GM18502 (cell line): ENCODE data around the gene SNED1.

ENCODE experiments used
- ATAC-seq: cut with Tn5 transposase; IDR thresholded peaks from one replicate; pipeline ENCODE4 v1.9.1; 2021; ENCODE audit warnings: mild to moderate bottlenecking; ENCODE audit not compliant: unreplicated experiment, poor library complexity

The SNED1 gene

DNA sequence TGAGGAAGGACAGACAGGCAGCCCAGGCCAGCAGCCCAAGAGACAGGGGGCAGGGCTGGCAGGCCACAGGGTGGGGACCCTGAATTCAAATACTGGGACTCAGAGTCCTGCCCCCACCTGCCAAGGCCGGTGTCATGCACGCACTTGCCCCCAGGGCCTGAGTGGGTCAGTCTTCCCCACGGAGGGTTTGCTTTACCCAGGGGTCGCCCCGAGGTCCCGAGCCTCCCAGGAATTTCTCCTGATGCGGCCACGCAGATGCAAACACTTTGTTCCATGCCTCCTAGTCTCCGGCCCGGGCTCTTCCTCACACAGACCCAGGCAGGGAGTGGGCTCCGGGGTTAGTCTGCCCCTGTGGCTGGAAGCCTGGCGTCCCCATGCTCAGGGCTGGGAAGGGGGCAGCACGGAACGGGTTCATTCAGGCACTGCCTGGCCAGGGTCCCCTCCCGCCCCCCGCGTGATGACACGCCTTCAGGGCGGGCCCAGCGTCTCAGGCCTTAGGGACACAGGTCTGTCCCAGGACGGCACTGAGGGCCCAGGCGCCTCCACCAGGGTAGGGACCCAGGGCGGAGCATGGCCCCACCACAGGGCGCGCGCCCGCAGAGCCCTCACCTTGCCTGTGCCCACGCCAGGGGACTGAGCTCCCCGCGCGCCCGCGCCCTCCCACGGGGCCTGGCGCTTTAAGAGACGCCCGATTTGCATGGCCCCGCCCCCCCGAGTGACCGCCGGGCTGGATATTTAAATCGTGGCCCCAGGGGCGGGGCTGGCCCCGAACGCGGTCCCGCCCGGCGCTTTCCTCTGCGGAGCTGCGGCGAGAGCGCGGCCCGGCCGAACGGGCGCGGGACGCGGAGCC, at the start of gene SNED1:
TSS of gene SNED1 (plus strand) at position 763 of the 850 bp plus-strand sequence. CDS start 220 bp downstream, outside the sequence.
- no peak for ATAC-seq

DNA sequence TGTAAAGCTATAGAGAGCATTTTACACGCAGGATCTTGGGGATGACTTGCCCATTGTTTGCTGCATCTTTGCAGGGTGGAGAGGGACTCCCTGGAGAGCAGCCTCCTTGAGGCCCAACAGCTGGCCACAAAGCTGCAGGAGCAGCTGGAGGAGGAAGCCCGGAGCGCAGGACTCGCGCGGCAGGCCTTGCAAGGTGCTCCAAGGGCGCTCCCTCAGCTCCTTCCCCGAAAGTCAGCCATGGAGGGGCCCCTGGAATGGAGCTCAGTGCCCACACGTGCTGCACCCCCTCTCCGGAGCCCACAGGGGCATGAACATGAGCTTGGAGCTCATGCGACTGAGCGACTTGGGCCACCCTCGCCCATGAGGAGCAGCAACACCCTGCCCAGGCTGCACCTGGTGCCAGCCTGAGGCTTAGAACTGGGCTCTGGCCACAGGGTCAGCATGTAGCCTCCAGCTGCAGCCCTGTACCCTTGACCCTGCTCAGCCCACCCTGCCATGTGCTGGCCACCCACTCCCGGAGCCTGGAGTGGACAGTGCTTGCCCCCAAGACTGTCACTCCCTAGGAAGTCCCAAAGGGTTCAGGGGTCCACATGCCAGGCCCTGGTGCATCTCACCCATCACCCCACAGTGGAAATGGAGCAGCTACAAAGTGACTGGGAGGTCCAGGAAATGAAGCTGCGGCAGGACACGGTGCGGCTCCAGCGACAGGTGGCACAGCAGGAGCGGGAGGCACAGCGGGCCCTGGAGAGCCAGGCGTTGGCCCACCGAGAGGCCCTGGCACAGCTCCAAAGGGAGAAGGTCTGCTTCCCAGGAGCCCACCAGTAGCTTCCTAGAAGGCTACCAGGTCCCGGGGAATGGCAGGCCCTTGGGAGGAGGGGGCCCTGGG, 49.3 kb upstream of the SNED1 start:
- ATAC-seq = no peak

DNA sequence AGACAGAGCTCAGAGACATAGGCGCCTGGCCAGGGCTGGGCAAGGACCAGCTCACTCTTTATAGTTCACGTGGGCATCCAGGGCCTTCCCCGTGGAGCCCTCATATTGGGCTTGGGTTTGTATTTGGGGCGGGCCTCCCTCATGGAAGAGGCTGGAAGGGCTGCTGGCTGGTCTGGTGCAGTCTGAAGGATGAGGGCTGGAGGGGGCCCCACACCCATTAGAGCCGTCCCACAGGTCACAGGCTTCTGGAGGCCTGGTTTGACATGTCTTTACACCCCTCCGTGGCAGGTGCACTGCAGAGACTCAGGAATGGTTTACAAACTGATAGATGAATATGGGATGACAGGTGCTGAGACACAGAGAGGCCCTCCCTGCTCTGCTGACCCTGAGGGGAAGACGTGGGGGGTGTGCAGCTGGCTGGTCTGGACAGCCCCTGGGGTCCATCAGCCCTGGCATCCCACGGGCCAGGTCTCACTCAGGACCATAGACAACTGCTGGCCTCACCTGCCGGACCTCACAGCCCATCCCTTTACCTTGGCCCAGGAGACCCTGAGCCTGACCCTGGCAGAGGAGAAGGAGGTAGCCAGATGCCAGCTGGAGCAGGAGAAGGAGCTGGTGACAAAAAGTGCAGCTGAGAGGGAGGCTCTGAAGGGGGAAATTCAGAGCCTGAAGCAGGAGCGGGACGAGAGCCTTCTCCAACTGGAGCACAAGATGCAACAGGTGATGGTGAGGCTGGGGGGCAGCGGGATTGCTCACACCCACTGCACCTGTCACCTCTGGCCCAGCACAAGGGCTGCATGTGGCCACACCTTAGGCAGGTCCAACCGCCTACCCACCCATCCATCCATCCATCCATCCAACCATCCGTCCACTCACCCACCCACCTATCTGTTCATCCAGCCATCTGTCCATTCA, 48.4 kb upstream of the SNED1 start:
- ATAC-seq = no peak

DNA sequence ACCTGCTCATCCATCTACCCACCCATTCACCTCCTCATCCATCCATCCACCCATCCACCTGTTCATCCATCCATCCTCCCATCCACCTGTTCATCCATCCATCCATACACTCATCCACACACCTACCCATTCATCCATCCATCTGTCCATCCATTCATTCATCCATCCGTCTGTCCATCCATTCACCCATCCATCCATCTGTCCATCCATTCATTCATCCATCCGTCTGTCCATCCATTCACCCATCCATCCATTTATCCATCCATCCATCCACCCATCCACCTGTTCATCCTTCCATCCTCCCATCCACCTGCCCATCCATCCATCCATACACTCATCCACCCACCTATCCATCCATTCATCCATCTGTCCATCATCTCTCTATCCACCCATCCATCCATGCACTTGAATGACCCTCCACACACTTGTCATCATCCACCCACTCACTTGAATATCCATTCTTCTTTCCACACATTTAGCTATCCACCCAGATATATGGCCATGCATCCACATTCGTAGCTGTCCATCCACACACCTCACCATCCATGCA, 47.3 kb upstream of the SNED1 start:
- no peak for ATAC-seq

DNA sequence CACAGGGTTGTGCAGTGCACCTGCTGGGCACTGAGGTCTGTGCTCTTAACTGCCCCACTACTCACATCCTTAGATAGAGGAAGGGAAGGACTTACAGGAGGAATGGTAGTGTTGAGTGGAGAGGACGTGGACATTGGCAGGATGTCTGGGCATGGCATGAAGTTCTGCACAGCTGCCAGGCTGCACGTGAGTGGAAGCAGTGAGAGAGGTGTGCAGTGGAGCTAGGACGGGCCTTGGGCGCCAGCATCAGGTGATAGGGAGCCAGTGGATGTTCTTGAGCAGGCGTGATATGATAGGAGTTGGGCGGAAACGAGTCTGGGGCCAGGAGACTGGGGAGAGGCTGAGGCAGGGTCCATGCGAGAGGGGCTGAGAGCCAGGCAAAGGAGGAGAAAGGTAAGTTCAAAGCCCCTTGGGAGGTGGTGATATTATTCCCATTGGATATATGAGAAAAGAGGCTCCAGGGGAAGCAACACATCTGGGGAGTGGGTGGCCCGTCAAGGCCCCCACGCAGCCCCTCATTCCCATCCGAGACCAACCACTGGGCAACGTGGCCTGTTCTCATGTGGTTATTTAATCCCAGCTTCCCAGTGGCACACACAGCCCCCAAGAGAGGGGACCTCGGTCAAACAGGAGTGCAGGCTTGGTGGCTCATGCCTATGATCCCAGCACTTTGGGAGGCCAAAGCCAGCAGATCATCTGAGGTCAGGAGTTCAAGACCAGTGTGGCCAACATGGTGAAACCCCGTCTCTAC, 45.7 kb upstream of the SNED1 start:
- ATAC-seq = no peak

DNA sequence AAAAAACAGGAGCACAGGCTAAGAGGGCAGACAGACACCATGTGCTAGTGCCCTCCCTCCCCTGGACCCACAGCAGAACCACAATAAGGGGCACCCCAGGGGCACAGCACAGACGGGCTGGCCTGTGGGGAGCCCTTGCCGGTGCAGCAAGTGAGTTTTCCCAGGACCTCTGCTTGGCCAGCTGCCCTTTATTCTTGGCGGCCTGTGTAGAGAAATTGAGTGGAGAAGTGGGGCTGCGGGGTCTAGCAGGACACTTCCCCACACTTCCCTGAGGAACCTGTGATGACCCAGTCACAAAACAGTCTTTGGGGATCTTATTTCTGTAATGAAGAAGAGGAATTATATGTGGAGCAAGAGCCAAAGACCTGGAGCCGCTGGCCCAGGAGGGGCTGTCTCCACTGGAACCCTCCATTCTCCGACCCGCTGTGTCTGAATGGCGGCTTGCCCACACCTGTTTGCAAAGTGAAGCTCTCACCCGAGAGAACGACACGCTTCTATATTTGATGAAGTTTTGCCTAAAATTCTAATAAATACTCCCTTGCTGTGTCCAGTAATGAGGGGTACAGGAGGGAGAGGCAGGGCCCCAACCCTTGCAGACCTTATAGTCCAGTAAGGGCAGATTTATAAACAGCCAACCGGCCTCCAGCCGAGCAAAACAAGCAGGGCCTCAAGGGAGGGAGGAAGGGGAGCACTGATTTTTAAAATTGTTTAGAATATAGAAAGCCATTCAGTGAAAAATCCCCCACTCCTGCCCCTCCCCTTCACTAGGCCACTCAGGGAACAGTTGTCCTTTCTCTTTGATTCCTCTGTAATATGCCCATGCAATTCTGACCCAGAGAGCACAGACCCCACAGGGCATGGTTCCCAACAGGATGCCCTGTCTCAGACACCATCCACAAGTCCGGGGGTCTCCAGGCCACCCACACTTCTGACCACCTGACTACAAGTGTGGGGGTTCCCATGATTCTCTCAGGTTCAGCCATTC, 44.7 kb upstream of the SNED1 start:
- ATAC-seq = no peak

DNA sequence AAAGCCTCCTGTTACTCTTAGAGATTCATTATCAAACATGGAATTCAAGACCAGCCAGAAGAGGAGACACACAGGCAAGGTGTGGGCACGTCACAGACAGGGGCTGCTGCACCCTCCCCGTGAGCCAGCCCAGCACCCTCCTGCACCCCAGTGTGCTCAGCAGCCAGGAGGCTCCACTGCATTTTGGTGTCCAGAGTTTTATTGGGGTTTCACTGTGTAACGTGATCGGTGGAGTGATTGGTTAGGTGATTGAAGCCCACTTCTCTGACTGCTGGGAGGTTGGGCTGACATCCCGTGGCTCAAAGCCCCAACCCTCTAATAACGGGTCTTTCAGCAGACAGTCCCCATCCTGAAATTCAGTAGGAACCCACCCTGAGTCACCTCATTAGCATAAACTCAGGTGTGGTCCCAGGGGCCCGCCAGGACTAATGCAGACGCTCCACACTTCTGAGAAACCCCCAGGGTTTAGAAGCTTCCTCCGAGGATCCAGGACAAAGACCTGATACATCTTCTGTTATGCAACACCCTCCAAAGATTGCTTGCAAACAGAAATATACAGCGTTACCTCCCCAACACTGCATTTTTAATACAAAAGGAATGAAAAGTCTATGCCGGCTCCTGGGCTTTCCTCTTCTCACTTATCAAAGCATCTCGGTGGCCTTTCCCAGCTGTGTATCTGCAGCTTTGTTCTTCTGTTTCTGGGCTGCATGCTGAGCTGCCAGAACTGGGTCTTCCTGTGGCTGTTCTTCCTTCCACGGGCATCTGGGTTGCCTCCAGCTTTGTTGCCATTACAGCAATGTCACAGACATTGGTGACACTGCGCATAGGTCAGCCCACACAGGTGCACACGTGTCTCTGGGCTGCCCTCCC, 43.7 kb upstream of the SNED1 start:
- ATAC-seq = no peak

DNA sequence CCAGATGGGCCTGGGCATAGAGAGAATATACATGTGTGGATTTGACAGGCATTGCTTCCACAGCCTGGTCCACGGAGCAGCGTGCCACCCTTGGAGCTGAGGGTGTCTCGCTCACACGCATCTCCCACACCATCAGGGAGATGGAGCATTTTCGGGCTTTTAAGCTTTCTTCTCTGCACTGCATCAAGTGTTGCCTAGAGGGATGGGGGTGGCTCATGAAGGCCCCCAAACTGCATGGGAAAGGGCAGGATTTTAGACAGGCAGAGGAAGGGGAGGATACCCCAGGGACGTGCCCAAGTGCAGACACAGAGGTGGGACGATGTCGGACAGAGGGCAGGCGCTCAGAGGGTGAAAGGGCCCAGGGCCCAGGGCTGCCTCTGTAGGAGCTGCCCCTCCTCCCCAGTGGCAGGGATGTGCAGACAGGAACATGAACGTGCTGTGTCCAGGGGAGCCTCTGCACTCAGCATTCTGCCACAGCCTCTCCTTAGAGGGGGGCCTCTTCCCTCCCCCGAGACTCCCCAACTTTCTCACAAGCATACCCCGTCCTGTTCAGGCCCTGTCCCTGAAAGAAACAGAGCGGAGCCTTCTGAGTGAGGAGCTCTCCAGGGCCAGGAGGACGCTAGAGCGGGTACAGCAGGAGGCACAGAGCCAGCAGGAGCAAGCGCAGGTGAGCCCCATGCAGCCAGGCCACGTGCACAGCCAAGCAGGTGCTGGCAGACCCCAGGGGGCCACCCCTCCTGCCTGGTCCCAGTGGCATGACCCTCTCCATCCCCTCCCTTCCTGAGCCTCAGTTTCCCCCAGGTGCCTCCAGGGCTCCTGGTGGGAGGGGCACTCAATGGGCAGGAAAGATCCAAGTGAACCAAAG, 42.9 kb upstream of the SNED1 start:
- ATAC-seq = no peak

DNA sequence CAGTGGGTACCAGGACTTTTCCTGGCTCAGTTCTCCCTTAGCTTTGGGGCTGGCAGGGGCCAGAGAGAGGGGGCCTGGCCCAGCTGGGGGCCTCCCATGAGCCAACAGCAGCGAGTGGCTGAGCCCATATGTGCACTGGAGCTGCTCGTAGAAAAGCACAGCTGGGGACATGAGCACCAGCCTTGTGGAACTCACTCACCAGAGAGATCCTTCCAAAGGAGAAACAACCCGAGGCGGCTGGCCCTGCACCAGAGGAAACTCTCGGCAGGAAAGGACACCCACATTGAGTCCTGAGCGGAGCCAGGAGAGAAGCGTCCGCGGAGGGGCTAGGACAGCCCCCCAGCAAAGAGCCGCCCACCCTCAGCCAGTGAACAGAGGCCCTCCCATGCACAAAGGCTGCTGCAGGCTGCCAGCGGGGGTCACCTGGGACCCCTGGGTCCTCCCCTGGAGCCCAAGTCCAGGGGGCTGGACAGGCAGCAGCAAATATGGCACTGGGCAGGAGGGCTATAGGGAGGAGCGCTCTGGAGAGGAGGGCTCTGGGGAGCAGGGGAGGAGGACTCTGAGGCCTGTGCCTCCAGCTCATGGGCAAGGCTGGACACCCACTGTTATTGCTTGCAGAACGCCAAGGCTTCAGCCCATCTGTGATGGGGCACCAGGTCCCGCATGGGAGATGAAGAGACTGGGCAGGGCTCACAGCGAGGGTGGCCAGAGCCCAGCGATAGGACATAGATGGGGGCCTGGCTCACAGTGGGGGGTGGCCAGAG, 42.1 kb upstream of the SNED1 start:
- no peak for ATAC-seq

DNA sequence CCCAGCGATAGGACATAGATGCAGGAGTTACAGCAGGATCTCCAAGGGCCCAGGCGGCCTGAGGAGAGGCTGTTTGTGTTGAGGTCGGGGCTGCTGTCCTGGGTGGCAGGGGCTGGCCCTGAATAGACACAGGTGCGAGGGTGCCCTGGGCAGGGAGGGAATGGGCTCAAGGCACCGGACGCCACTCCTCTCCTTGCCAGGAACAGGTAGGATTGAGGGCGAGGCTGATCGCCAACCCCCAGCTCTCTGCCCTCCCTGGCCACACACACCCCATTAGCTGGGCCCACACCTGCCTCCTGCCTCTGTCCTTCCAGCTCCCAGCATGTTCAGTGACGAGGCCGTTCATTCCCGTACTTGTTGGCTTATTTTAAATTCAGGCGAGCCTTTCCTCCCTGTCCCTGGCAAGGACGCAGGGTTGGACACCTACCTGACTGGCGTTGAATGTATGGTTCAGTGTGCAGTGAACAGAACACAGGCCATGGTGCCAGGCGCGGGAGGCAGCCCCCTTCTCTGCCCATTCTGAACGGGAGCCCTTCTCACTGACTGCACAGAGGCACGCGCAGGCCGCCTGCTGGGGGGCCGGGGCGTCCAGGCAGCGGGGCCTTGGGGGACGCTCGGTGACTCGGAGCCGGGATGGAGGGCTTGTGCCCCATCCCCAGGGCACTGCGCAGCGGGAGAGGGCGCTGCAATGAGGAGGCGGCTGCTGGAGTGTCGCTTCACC, 41.3 kb upstream of the SNED1 start:
- ATAC-seq = no peak

DNA sequence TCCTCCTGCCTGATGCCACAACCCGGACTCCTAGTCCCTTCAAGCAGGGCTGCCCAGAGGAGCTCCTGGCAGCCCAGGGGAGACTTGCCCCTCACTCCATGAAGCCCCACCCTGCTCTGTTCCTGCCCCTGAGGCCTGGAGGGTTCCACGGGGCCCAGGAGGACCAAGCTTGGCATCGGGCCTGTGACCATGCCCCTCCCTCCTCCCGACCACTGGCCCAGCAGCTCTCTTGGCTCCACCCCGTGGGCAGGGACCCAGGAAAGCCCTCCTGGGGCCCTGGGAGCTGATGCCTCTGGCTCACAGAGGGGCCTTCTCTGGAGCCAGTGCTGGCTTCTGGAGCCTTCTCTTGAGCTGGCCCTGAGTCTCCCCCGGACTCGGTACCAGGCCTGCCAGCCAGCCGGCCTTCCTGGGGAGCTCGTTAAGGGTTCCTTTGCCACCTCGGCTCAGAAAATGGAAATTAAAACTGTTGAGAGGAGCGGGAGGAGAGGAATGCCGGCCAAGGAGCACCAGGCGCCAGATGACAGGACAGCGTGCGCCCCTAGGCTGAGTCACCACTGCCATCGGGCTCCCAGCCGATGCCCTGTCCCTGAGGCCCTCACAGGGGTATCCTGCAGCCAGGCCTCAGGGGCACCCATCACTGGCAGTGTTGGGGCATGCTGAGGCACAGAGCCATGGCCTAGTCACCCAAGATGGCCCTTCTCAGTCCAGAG, 40.6 kb upstream of the SNED1 start:
- ATAC-seq = no peak

DNA sequence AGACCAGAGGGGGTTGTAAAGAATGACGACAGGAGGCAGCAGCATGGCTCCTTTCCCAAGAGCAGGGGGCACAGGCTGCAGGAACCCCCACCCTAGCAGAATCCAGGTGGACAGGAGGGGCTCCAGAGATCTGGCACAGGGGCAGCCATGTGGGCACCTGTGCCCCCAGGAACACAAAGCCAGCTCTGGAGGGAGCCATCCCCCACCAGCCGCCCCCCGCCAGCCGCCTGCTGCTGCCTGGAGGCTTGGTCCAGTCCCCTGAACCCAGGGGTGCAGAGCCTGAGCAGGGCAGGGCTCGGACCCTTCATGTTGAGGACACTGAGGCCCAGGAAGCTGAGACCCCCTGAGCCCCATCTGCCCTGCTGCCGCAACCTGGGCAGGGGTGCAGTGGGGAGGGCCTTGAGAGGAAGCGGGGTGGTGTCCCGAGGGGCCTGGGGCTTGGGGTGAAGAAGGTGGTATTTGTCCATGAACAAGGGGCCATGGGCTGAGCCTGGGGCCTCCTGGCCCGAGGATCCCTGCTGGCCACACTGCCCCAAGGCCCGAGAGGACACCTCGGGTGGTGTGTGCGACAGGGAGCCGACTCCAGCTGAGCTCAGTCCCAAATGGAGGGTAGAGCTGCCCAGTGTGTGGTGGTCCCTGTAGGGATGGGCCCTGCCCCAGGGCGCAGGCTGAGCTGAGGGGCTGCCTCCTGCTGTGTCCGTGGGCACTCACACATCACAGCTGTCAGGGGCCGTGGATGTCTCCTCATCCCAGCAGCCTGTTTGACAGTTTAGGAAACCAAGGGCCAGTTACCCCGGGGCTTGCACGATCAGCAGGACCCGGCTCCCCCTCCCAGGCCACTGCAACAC, 39.8 kb upstream of the SNED1 start:
- ATAC-seq = no peak

DNA sequence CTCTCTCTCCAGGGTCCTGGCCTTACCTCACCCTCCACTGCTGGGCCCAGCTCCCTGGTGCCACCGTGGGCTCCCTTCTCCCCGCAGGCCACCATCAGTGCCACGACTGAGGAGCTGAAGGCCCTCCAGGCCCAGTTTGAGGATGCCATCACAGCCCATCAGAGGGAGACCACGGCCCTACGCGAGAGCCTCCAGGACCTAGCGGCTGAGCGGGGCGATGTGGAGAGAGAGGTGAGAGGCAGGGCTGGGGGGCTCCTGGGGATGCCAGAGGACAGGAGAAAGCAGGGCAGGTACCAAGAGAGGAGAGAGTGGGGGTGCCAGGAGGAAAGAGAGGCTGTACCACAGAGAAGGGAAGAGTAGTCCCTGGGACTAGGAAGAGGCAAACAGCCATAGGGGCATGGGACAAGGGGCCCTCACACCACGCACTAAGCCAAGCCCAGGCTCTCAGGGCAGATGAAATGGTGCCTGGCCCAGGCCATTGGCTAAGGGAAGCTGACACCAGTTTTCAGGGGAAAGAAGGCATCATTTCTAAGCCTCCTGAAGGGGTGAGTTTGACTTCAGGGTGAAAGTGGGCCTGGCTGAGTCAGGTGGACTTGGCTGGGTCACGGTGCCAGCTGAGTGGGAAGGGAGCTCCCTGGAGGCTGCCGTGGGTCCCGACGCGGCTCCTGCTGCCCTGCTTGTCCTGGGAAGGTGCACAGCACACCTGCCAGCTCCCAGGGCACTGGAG, 39.0 kb upstream of the SNED1 start:
- ATAC-seq = no peak
